Measurements from ENCODE around the gene TMEM214. TPM values are rescaled to one million over a fixed set of nuclear protein-coding genes. Genes with fewer than 3 reads are reported as not detected.

TMEM214 gene
- total RNA-seq, 4 donors from 2014 or later = 26.7 to 47.7 (median 35.3) TPM

DNA sequence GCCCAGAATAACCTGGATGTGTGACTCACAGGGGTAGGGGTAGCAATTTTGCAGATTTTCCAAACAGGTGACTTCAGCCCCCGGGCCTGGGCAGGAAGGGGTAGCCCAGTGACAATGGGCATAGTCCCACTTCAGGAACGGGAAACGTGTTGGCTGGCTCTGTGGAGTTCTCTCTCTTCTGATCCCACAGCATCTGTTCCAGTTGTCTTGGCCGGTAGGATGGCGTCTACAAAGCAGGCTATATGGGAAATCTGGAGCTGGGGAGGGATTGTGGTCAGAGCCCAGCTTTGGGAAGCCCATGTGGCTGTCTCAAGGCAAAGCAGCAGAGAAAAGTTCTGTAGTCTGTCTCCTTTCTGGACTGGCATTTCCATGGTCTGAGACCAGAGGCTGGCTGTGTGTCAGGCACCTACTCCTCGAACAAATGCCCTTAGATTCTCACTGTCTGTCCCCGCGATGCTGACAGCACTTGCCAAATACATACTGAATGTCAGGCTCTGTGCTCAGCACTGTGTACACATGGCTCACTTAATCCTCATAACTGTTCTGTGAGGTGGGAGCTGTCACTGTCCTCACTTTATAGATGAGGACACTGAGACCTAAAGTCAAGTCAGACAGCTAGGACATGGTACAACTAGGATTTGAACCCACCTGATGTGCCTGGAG, 17.9 kb upstream of the TMEM214 start:
- no peak for TF ChIP-seq POLR2A (IDR thresholded peaks at IDR 0.05; ENCODE audit: low read depth)
- TF ChIP-seq POLR2AphosphoS5 (IDR thresholded peaks at IDR 0.05) = no peak
- TF ChIP-seq, protein P1, sequence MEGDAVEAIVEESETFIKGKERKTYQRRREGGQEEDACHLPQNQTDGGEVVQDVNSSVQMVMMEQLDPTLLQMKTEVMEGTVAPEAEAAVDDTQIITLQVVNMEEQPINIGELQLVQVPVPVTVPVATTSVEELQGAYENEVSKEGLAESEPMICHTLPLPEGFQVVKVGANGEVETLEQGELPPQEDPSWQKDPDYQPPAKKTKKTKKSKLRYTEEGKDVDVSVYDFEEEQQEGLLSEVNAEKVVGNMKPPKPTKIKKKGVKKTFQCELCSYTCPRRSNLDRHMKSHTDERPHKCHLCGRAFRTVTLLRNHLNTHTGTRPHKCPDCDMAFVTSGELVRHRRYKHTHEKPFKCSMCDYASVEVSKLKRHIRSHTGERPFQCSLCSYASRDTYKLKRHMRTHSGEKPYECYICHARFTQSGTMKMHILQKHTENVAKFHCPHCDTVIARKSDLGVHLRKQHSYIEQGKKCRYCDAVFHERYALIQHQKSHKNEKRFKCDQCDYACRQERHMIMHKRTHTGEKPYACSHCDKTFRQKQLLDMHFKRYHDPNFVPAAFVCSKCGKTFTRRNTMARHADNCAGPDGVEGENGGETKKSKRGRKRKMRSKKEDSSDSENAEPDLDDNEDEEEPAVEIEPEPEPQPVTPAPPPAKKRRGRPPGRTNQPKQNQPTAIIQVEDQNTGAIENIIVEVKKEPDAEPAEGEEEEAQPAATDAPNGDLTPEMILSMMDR (IDR thresholded peaks at IDR 0.05) = no peak
- no peak for TF ChIP-seq EP300 (IDR thresholded peaks at IDR 0.05)
- intact Hi-C loops (cut with DNase I) = no loop called here
- Histone ChIP-seq H3K27ac (replicated peaks in 1 of 4) (peak overlapping the region in 1 of 4 donors; percentile 37), H3K36me3 (no peaks in the 10 kb centered on the region), H3K4me1 (peaks cover 27 to 40% (median 32%) of the 10 kb centered on the region in 4 donors), H3K27me3 (no peaks in the 10 kb centered on the region), H3K9me3 (no peaks in the 10 kb centered on the region), H3K4me3 (no peak overlapping the region)
- WGBS = 95% methylated on average over 7 of the region's 8 CpGs
- no peak for DNase-seq (ENCODE audit: extremely low spot score)

DNA sequence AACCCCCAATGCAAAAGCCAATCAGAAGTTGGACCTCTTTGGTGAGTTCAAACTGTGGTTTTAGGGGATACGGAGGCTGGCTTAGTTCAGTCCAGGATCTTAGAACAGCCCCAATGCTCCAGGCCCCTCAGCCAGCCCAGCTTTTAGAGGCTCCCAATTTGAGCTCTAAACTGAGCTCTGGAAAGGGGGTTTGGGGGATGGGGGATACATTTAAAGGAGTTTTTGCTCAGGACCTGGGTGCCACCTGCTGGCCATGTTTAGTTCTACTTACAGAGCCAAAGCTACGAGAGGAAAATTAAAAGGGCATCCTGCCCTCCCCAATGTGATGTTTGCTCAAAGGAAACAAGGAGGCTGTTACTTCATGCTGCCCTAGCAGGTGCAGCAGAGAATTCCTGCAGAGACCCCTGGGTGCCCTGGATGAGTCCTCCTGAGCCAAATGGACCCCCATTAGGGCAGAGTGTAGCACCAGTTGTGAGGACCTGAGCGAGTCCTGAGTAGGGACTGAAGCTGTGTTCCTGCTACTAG, 15.9 kb upstream of the TMEM214 start:
- peaks cover 0 to 3% (median under 1%) of the 10 kb centered on the region in 4 donors for H3K36me3 ChIP-seq
- peaks cover 24 to 40% (median 33%) of the 10 kb centered on the region in 4 donors for H3K4me1 ChIP-seq
- no peak overlapping the region for H3K27ac ChIP-seq (replicated peaks in 1 of 4)
- intact Hi-C loops (cut with DNase I) = loop anchor here (1.0 kb wide), 1 partner anchor 56 kb away; no protein-coding TSS in a partner anchor
- no peak overlapping the region for H3K4me3 ChIP-seq
- H3K9me3 ChIP-seq = no peaks in the 10 kb centered on the region
- DNase-seq (ENCODE audit: extremely low spot score) = no peak
- WGBS = 70% methylated on average over 3 of the region's 3 CpGs
- H3K27me3 ChIP-seq = no peaks in the 10 kb centered on the region
- no peak for TF ChIP-seq POLR2AphosphoS5 (IDR thresholded peaks at IDR 0.05)
- TF ChIP-seq POLR2A (IDR thresholded peaks at IDR 0.05; ENCODE audit: low read depth) = no peak
- TF ChIP-seq EP300 (IDR thresholded peaks at IDR 0.05) = no peak
- TF ChIP-seq, protein P1 (IDR thresholded peaks at IDR 0.05) = peak; percentile 63 to 73 (median 70)

DNA sequence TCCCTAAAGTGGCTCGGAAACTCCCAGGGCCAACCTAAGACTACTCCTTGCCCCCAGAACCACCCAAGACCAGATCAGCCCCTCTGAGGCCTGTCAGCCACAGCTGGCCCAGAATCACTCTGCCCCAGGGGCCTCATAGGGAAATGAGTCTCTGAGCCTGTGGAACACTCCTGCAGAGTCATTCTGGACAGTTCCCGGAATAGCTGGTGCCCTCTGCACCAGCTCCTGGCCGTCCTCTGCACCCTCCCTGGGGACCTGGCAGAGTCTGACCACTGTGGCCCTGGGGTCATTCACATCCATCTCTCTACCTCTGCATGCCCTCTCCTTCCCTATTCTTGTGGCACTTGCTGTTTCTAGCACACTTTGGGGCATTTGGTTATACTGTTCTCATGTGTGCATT, 14.6 kb upstream of the TMEM214 start:
- Histone ChIP-seq H3K27me3 (no peaks in the 10 kb centered on the region), H3K36me3 (peaks cover 8 to 14% (median 12%) of the 10 kb centered on the region in 4 donors), H3K4me1 (peaks cover 24 to 40% (median 33%) of the 10 kb centered on the region in 4 donors), H3K9me3 (no peaks in the 10 kb centered on the region), H3K27ac (replicated peaks in 1 of 4) (no peak overlapping the region), H3K4me3 (no peak overlapping the region)
- DNase-seq (ENCODE audit: extremely low spot score) = no peak
- intact Hi-C loops (cut with DNase I) = no loop called here
- TF ChIP-seq POLR2A (IDR thresholded peaks at IDR 0.05; ENCODE audit: low read depth) = no peak
- WGBS = 80% methylated on average over 3 of the region's 3 CpGs

DNA sequence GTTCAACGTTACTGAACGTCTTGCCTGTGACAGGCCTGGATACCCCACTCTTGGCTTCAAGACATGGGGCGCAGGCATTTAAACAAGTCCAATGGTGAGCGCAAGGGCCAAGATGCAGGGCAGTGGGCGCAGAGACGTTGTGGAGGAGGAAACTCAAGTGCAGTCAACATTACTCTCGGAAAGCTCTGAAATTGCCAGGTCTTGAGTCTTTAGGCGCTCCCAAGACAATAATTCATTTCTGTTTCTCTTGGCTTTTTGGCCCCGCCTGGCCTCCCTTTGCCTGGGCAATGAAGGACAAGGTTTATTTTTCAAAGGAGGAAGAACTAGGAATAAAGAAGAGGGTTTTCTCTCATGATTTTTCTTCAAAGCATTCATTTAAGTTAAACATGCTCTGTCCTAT, 13.3 kb upstream of the TMEM214 start:
- Histone ChIP-seq H3K27ac (replicated peaks in 1 of 4) (peak overlapping the region in 1 of 4 donors; percentile 43), H3K4me1 (peaks cover 24 to 37% (median 33%) of the 10 kb centered on the region in 4 donors), H3K36me3 (peaks cover 8 to 28% (median 26%) of the 10 kb centered on the region in 4 donors), H3K4me3 (no peak overlapping the region), H3K9me3 (no peaks in the 10 kb centered on the region), H3K27me3 (no peaks in the 10 kb centered on the region)
- no peak for DNase-seq (ENCODE audit: extremely low spot score)
- intact Hi-C loops (cut with DNase I) = no loop called here
- TF ChIP-seq EP300 (IDR thresholded peaks at IDR 0.05) (no peak), POLR2A (IDR thresholded peaks at IDR 0.05; ENCODE audit: low read depth) (no peak), POLR2AphosphoS5 (IDR thresholded peaks at IDR 0.05) (no peak)
- TF ChIP-seq, protein P1 (IDR thresholded peaks at IDR 0.05) = no peak
- WGBS = 93% methylated on average over 9 of the region's 9 CpGs

DNA sequence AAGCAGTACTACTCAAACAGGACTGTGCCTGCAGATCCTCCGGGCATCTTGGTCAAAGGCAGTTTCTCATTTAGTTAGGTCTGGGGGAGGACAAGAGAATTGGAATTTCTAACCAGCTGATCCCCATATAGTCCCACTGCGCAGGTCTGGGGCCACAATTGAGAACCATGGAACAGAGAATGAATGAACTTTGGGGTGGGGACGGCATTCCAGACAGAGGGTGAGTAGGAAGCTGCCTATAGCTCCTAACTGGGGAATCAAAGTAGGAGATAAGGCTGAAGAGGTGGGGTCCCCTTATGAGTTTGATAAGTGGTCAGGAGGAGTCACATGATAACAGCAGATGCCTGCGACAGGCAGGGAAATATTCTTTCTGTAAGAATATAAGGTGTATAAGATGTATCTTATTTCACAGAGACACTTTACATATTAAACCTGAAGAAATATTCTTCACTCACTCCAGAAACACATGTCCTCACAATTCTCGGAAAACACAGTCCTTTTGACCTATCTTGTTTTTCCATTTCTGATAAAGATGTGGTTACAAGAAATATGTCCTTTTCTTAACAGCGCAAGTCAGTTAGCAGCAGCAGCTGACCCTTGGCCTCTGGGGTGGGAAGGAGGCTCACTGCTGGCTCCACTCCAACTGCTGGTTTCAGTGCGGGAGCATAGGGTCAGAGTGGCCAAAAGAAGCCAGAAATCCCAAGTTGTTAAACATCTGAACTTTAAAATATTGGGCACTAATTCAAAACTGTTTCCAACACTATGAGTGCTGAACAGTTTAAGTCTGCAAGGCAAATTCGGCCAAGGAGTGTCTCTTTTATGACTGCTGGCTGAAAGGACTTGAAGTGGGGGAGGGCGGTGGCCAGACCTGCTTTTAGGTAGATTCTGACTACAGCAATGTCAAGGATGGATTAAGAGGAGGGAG, 12.6 kb upstream of the TMEM214 start:
- TF ChIP-seq, protein P1 (IDR thresholded peaks at IDR 0.05) = no peak
- no peak for TF ChIP-seq POLR2A (IDR thresholded peaks at IDR 0.05; ENCODE audit: low read depth)
- no peak for TF ChIP-seq POLR2AphosphoS5 (IDR thresholded peaks at IDR 0.05)
- TF ChIP-seq EP300 (IDR thresholded peaks at IDR 0.05) = no peak
- DNase-seq (ENCODE audit: extremely low spot score) = no peak
- no peaks in the 10 kb centered on the region for H3K9me3 ChIP-seq
- no peak overlapping the region for H3K4me3 ChIP-seq
- H3K36me3 ChIP-seq = peaks cover 8 to 34% (median 33%) of the 10 kb centered on the region in 4 donors
- intact Hi-C loops (cut with DNase I) = no loop called here
- H3K27ac ChIP-seq (replicated peaks in 1 of 4) = peak overlapping the region in 2 of 4 donors; percentile 15 to 43
- H3K27me3 ChIP-seq = no peaks in the 10 kb centered on the region
- peaks cover 19 to 32% (median 29%) of the 10 kb centered on the region in 4 donors for H3K4me1 ChIP-seq
- WGBS = 69% methylated on average over 8 of the region's 9 CpGs

All from esophagus muscularis mucosa (tissue), 4 donors.